Measurements from ENCODE around the gene LRWD1.

- TF ChIP-seq CTCF (IDR thresholded peaks at IDR 0.05; ENCODE audit: low read length) (no peak), EZH2 (IDR thresholded peaks at IDR 0.05; ENCODE audit: borderline replicate concordance, low read length) (no peak)
Observed at GRCh38 chr7:102449136-102449535, 15.6 kb upstream of the LRWD1 start.
